ENCODE results near the gene PRAME.

The PRAME gene

GRCh38 chr22:22508274-22509176 is 50.5 kb downstream of the PRAME start, which contains the start of gene ZNF280B:
TSS of gene ZNF280B (minus strand) at chr22:22508742. CDS start at chr22:22489398, 19,344 bp downstream.
- peak; percentile 90 for DNase-seq
- peak within 1 kb of the TSS; percentile 74 for H3K27ac ChIP-seq

GRCh38 chr22:22507743-22508273 is 51.3 kb downstream of the PRAME start:
- peak overlapping the region; percentile 94 for H3K4me3 ChIP-seq (ENCODE audit: low read depth, low read length)
- peak overlapping the region; percentile 74 for H3K27ac ChIP-seq
- no peak for TF ChIP-seq CTCF (IDR thresholded peaks at IDR 0.05; ENCODE audit: low read depth, low read length)
- peaks cover 46% of the 10 kb centered on the region for H3K36me3 ChIP-seq
- no peak for DNase-seq
- no peaks in the 10 kb centered on the region for H3K9me3 ChIP-seq (ENCODE audit: severe bottlenecking)
- H3K27me3 ChIP-seq (ENCODE audit: insufficient read depth, low read depth, severe bottlenecking) = no peaks in the 10 kb centered on the region

More at GRCh38 chr22:22508274-22509176, 50.5 kb downstream of the PRAME start, which contains the start of gene ZNF280B:
- Histone ChIP-seq H3K27me3 (ENCODE audit: insufficient read depth, low read depth, severe bottlenecking) (no peaks in the 10 kb centered on the region), H3K4me3 (ENCODE audit: low read depth, low read length) (peak within 1 kb of the TSS; percentile 94), H3K36me3 (peaks cover 39% of the 10 kb centered on the region), H3K9me3 (ENCODE audit: severe bottlenecking) (no peaks in the 10 kb centered on the region)
- TF ChIP-seq CTCF (IDR thresholded peaks at IDR 0.05; ENCODE audit: low read depth, low read length) = peak; percentile 81

GRCh38 chr22:22506736-22507135 is 52.3 kb downstream of the PRAME start:
- Histone ChIP-seq H3K4me3 (ENCODE audit: low read depth, low read length) (no peak overlapping the region), H3K36me3 (peaks cover 54% of the 10 kb centered on the region), H3K27me3 (ENCODE audit: insufficient read depth, low read depth, severe bottlenecking) (no peaks in the 10 kb centered on the region), H3K9me3 (ENCODE audit: severe bottlenecking) (no peaks in the 10 kb centered on the region), H3K27ac (no peak overlapping the region)
- DNase-seq = no peak
- TF ChIP-seq CTCF (IDR thresholded peaks at IDR 0.05; ENCODE audit: low read depth, low read length) = no peak

GRCh38 chr22:22498267-22498666 is 60.8 kb downstream of the PRAME start:
- Histone ChIP-seq H3K27me3 (ENCODE audit: insufficient read depth, low read depth, severe bottlenecking) (no peaks in the 10 kb centered on the region), H3K36me3 (peaks cover 37% of the 10 kb centered on the region), H3K9me3 (ENCODE audit: severe bottlenecking) (no peaks in the 10 kb centered on the region), H3K4me3 (ENCODE audit: low read depth, low read length) (no peak overlapping the region), H3K27ac (no peak overlapping the region)
- no peak for TF ChIP-seq CTCF (IDR thresholded peaks at IDR 0.05; ENCODE audit: low read depth, low read length)
- no peak for DNase-seq

Data from WERI-Rb-1 (cell line).